Activated B cell treated with CpG ODN at 0.5 μM for 24 hours (primary cell): Measurements from ENCODE around the gene CPT1A. TPM values are rescaled to one million over a fixed set of nuclear protein-coding genes. Genes with fewer than 3 reads are reported as not detected.

Source experiments
- ATAC-seq: fragments of 200-7000 bp; cut with Tn5 transposase; one replicate; pipeline ENCODE4 v1.10.0; 2021; ENCODE audit warnings: low read depth, mild to moderate bottlenecking, moderate library complexity
- CTCF ChIA-PET: fragments of 350-600 bp; sonication (Branson Sonifier 250); formaldehyde crosslinking; loops from one replicate; lab custom pipeline; 2021; ENCODE audit warnings: antibody characterized with exemption; lab: Charles Lee
- POLR2A ChIA-PET: fragments of 350-600 bp; sonication (Branson Sonifier 250); formaldehyde crosslinking; loops from one replicate; lab custom pipeline; 2021; ENCODE audit warnings: antibody characterized with exemption; lab: Charles Lee
- DNase-seq: peaks from one replicate; pipeline ENCODE4 v3.0.0; 2022
- H3K27ac Mint-ChIP-seq: one replicate; pipeline ENCODE4 v1.8.0; 2020; ENCODE audit warnings: mixed read lengths
- H3K27me3 Mint-ChIP-seq: one replicate; pipeline ENCODE4 v1.8.0; 2021; ENCODE audit warnings: mixed read lengths
- H3K36me3 Mint-ChIP-seq: one replicate; pipeline ENCODE4 v1.8.0; 2021; ENCODE audit warnings: low read depth, mixed read lengths
- H3K4me1 Mint-ChIP-seq: one replicate; pipeline ENCODE4 v1.8.0; 2021; ENCODE audit warnings: mixed read lengths
- H3K4me3 Mint-ChIP-seq: one replicate; pipeline ENCODE4 v1.8.0; 2020; ENCODE audit warnings: mild to moderate bottlenecking, mixed read lengths
- H3K9me3 Mint-ChIP-seq: one replicate; pipeline ENCODE4 v1.8.0; 2020; ENCODE audit warnings: mixed read lengths
- intact Hi-C: fragments of 100-400 bp; cut with micrococcal nuclease; formaldehyde crosslinking; loops from one replicate; pipeline ENCODE4 v1.15.1; 2024
- total RNA-seq: library from RNA; stranded (reverse); gene quantifications from 2 replicates; pipeline ENCODE4 v1.2.3, GENCODE V29; 2022
- TF ChIP-seq, protein P1 (sequence below): fragments of 200-600 bp; IDR thresholded peaks from one replicate; pipeline ENCODE4 v1.8.0; 2022; ENCODE audit warnings: antibody characterized with exemption, mild to moderate bottlenecking

Gene CPT1A
- total RNA-seq, 1 donor from 2014 or later: 17.2 TPM

DNA sequence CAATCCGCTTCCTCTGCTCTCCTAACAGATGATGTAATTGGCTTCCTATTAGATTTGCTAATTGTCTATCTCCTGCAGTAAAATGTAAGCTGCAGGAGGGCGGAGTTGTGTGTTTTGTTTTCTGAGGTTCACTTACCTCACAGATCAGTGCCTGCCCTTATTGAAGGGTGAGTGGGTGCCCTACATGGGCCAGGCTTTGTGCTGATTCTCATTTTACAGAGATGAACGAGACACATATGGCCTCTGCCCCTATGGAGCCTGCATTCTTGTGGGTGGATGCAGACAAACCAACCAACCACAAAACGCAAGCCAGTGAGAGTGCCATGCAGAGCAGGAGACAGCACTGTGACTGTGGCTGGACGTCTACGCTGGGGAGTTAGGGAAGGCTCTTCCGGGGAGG lies 100.3 kb downstream of the CPT1A start:
- ATAC-seq: no peak
- ChIA-PET POLR2A (no interaction called here), CTCF (no interaction called here)
- TF ChIP-seq, protein P1, sequence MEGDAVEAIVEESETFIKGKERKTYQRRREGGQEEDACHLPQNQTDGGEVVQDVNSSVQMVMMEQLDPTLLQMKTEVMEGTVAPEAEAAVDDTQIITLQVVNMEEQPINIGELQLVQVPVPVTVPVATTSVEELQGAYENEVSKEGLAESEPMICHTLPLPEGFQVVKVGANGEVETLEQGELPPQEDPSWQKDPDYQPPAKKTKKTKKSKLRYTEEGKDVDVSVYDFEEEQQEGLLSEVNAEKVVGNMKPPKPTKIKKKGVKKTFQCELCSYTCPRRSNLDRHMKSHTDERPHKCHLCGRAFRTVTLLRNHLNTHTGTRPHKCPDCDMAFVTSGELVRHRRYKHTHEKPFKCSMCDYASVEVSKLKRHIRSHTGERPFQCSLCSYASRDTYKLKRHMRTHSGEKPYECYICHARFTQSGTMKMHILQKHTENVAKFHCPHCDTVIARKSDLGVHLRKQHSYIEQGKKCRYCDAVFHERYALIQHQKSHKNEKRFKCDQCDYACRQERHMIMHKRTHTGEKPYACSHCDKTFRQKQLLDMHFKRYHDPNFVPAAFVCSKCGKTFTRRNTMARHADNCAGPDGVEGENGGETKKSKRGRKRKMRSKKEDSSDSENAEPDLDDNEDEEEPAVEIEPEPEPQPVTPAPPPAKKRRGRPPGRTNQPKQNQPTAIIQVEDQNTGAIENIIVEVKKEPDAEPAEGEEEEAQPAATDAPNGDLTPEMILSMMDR: no peak
- H3K4me3 Mint-ChIP-seq: no peak overlapping the region
- no peaks in the 10 kb centered on the region for H3K36me3 Mint-ChIP-seq
- H3K27me3 Mint-ChIP-seq: no peaks in the 10 kb centered on the region
- H3K4me1 Mint-ChIP-seq: no peaks in the 10 kb centered on the region
- DNase-seq: no peak
- H3K9me3 Mint-ChIP-seq: no peaks in the 10 kb centered on the region
- intact Hi-C loops: no loop called here
- H3K27ac Mint-ChIP-seq: no peak overlapping the region

DNA sequence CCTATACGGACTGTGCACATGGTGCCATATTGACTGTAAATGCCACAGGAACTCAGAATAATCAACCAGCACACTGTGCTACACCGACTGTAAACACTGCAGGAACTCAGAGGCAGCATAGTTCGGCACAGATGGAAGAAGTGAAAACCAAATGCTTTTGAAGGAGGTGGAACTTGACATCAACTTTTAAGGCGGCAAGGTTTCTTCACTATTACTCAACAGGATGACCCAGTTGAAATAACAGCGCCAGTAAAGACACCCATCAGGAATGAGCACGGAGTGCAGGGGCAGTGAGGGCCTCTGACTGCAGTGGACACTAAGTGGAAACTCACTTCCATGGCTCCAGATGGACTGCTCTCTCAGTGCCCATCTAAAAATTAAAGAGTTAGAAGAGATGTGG lies 106.1 kb downstream of the CPT1A start:
- no peaks in the 10 kb centered on the region for H3K4me1 Mint-ChIP-seq
- no peaks in the 10 kb centered on the region for H3K27me3 Mint-ChIP-seq
- H3K4me3 Mint-ChIP-seq: no peak overlapping the region
- no peak for DNase-seq
- ChIA-PET CTCF (no interaction called here), POLR2A (no interaction called here)
- no peaks in the 10 kb centered on the region for H3K36me3 Mint-ChIP-seq
- intact Hi-C loops: no loop called here
- TF ChIP-seq, protein P1: no peak
- no peak for ATAC-seq
- no peak overlapping the region for H3K27ac Mint-ChIP-seq
- no peaks in the 10 kb centered on the region for H3K9me3 Mint-ChIP-seq

DNA sequence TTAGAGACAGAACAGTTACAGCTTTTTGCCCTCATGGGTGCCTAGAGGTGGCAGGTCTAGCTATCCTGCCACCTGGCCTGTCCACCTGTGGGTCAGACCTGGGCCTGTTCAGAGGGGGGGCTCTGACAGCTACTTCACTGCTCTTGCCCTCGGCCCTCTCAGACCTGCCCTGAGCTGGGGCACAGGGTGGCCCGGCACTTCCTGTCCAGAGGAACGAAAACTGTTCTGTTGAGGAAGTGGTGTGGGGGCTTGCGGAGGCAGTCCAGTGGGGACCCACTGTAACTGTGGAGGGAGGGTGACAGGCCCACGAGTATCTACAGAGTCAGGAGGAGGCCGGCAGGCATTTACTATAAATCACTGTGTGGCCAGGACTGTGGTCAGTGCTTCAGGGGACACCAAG lies 106.6 kb downstream of the CPT1A start:
- ATAC-seq (no peak), DNase-seq (no peak)
- no peak overlapping the region for H3K27ac Mint-ChIP-seq
- no peaks in the 10 kb centered on the region for H3K9me3 Mint-ChIP-seq
- H3K27me3 Mint-ChIP-seq: no peaks in the 10 kb centered on the region
- no peak overlapping the region for H3K4me3 Mint-ChIP-seq
- ChIA-PET CTCF (no interaction called here), POLR2A (no interaction called here)
- H3K4me1 Mint-ChIP-seq: no peaks in the 10 kb centered on the region
- H3K36me3 Mint-ChIP-seq: no peaks in the 10 kb centered on the region
- intact Hi-C loops: no loop called here
- TF ChIP-seq, protein P1: no peak

DNA sequence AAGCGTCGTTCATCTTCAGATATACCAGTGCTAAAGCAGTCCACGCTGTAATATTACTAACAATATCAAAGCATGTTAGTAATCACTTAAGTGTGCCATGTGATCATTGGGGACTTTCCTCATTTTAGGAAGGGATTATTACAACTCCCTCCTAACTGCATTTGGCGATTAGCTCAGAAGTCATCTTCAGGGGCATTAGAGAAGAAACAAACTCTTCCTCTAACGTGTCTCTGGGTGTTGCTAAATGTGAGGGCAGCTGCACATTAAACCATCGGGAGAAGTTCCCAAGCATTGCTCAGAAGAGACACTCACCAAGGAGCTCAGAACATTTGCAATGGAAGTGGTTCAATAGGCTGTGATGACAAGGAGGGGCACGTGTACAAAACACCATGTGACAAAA lies 107.6 kb downstream of the CPT1A start:
- intact Hi-C loops: no loop called here
- TF ChIP-seq, protein P1: no peak
- DNase-seq (no peak), ATAC-seq (no peak)
- Mint-ChIP-seq H3K36me3 (no peaks in the 10 kb centered on the region), H3K27ac (no peak overlapping the region), H3K4me1 (no peaks in the 10 kb centered on the region), H3K27me3 (no peaks in the 10 kb centered on the region), H3K4me3 (no peak overlapping the region), H3K9me3 (no peaks in the 10 kb centered on the region)
- POLR2A ChIA-PET: no interaction called here
- CTCF ChIA-PET: no interaction called here

DNA sequence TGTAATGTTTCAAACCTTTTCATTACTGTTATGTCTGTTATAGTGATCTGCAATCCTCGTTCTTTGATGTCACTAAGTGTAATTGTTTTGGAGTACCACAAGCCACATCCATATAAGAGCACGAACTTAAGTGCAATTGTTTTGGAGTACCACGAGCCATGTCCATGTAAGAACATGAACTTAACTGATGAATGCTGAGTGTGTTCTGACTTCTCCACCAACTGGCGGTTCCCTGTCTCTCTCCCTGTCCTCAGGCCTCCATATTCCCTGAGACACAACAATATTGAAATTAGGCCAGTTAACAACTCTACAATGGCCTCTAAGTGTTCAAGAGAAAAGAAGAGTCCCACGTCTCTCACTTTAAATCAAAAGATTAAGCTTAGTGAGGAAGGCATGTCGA lies 113.9 kb downstream of the CPT1A start:
- no peaks in the 10 kb centered on the region for H3K9me3 Mint-ChIP-seq
- no peak overlapping the region for H3K4me3 Mint-ChIP-seq
- H3K27me3 Mint-ChIP-seq: peaks cover 4% of the 10 kb centered on the region
- H3K36me3 Mint-ChIP-seq: no peaks in the 10 kb centered on the region
- H3K27ac Mint-ChIP-seq: no peak overlapping the region
- ChIA-PET POLR2A (no interaction called here), CTCF (no interaction called here)
- ATAC-seq: no peak
- no peak for DNase-seq
- intact Hi-C loops: no loop called here
- no peaks in the 10 kb centered on the region for H3K4me1 Mint-ChIP-seq
- TF ChIP-seq, protein P1: no peak
